Stimulated activated CD4-positive, alpha-beta T cell treated with anti-CD3 and anti-CD28 coated beads, Interleukin-2, amount 100 ng/mL, for 48 hours (primary cell): ENCODE results near the gene IFIT2.

ENCODE experiments used
- DNase-seq, 2 donors: peaks; one replicate each; pipeline ENCODE4 v3.0.0-alpha.2; 2020

IFIT2 gene

DNA sequence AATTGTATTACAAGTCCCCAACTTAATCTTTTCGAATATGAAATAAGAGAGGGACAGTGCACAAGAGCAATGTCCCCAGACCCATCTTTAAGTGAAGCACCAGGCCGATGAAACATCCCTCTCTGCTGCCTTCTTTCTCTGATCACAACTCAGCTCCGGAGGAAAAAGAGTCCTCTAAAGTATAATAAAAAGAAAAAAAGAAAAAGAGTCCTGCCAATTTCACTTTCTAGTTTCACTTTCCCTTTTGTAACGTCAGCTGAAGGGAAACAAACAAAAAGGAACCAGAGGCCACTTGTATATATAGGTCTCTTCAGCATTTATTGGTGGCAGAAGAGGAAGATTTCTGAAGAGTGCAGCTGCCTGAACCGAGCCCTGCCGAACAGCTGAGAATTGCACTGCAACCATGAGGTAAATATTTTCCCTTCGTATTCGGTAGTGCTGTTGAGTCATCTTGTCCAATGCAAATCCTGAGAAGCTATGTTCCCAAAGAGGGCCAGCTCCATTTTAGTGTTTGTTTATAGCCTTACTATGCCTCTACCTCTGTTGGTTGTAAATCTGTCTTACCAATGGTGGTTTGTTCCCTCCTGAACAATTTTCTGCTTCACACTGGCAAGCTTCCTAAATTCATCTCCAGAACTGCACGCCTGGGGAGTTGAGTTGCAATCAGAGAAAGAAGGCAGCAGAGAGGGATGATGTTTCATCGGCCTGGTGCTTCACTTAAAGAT is at the start of gene IFIT2:
TSS of gene IFIT2 (plus strand) at position 326 of the 725 bp plus-strand sequence. CDS start at position 404, 78 bp downstream.
- no peak for DNase-seq

GRCh38 chr10:89252225-89252585 is 49.6 kb upstream of the IFIT2 start:
- DNase-seq, result no peak

DNA sequence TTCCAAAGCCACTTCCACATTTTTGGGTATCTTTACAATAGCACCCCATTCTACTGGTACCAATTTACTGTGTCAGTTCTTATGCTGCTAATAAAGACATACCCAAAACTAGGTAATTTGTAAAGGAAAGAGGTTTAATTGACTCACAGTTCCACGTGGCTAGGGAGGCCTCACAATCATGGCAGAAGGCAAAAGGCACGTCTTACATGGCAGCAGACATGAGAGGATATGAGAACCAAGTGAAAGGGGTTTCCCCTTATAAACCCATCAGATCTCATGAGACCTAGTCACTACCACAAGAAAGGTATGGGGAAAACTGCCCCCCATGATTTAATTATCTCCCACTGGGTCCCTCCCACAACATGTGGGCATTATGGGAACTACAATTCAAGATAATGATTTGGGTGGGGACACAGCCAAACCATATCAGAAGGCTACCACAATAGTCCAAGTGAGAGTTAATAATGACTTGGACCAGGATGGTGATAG is 46.7 kb upstream of the IFIT2 start:
- DNase-seq, result peak in 1 of 2 donors; percentile 7

DNA sequence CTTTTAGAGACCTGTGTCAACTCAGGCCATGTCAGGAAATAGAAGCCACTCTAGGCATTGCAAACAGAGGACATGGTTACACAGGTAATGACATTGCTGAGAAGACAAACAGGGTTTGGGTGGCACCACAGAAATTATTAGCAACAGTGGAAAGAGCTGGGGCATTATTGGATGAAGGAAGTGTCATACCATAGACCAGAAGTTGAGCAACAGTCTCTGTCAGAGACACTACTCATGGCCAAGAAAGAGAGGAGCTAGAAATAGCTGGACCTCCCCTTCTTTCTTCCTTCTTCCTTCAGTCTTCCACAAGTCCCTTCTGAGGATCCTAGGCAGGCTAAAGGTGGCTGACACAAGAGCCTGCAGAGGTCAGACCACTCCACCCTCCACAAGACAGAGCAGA is 46.1 kb upstream of the IFIT2 start:
- no peak for DNase-seq

DNA sequence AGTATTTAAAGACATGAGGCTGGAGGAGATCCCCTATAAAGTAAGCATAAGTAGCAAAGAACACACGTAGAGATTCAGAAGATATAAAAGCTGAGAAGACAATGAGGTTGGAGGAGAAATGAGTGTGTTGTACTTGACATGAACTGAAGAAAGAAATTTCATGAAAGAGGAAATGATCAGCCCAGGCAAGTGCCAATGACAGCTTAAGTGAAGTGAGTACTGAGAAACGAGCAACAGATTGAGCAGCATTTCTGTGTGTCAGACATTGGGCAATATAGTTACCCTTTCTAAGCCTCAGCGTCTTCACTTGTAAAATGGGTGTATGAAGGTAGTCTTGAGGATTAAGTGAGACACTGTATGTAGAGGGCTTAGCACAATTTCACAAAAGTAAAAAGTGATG is 45.5 kb upstream of the IFIT2 start:
- no peak for DNase-seq

DNA sequence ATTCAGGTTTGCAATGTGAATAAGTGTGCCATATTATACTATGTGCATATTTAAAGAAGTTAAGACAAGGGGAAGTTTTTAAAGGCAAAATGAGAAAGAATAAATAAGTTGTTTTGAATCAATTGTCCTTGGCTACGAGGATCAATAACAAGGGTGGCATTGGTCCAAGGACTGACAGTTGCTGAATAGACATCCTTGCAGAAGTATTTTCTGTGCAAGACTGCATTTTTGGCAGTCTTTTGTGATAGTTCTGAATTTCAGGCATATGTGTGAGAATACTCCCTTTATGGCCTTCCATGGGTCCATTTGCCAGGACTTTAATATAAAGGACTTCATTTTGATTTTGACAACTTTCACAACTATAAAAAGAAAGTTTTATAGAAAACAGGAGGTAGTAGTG is 44.9 kb upstream of the IFIT2 start:
- DNase-seq, result no peak

DNA sequence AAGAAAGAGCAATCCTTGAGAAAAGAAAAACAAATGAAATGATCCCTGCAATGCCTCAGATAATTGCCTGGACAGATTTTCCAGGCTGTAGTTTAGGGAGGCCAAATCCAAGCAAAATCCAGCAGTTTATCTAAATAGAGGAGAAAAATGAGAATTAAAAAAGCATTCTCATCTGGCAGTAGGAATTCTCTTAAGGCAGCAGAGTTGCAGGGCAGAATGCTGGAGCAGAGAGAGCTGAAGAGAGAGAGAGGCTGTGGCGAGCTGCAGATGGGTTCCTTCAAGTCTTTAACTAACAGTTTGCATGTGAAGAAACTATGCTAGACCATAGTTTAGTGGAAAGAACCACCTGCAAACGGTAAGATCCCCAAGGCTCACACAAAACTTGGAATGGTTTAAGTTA is 44.3 kb upstream of the IFIT2 start:
- DNase-seq, result no peak

- DNase-seq, result no peak
These were observed 43.0 kb upstream of the IFIT2 start for GRCh38 chr10:89258881-89259280.

DNA sequence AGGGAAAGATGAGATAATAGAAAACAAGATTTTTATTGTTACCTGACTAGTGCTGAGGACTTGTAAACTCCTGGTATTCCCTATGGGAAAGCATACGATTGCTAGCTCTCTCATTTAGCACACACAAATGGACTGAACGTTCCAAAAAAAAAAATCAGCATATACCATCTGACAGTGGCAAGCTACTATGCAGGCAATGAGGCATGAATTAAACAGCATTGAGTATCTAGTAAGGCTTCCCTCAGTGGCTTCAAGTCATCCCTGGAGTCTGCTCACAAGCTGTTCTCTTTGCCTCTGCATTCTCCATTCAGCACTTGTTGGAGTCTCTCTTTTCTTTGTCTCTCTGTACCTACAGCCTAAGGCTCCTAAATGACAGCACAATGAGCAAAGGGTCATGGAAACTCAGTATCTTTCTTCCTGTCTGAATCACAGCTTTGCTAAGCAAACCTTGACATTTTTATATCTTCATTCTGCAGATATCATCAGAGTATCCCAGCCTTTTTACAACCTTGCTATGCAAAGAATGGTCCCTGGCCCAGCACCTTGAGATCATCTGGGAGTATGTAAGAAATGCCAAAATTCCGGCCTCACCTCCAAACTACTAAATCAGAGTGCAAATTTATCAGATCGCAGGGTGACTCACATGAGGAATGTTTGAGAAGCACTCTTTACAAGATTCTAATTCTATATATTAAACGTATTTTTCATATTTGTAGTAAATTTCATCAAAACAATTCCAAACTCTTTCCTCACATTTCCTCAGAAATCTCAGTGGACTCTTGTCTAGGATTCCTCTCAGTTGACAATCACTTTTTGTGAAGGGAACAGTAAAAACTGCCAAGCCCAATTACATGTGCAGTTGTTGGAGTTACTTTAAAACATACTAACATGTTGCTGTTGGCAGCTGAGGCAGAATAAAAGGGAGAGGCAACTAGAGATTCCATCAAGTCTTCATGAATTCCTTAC is 39.5 kb upstream of the IFIT2 start:
- no peak for DNase-seq

DNA sequence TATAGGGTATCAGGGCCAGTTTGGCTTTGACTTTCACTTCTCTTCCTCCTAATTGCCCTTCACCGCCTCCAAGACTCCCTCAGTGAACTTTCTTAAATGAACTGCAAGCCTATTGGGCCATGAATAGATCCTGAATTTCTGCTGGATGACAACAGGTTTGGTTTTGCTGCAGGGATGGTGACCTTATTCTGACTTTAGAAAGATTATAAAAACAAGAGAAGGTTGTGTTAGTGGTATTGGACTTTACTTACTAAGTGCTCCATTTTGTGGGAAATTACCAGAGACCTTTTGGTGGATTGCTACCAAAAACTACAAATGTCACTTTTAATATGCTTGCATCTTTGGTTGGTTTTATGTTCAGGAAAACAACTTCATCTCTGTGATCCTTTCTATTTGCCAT is 38.8 kb upstream of the IFIT2 start:
- no peak for DNase-seq

DNA sequence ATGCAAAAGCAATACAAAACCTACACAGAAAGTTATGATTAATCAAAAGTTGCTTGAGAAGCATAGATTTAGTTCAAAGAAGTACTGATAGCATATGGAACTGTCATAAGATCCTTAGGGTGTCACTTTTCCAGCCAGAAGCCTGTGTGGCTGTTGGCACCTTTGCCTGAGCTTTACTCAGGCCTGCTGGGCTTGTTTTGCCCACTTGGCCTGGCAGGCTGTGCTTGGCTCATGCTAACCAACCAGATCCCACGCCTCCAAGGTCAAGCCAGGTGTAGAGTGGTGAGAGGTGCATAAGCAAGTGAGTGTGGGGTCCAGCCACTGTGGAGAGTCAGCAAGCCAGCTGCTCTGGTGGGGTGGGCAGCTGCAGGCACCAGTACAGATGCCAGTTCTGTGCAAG is 38.3 kb upstream of the IFIT2 start:
- no peak for DNase-seq

- DNase-seq, result no peak
These were observed 35.0 kb upstream of the IFIT2 start for GRCh38 chr10:89266721-89267453.

DNA sequence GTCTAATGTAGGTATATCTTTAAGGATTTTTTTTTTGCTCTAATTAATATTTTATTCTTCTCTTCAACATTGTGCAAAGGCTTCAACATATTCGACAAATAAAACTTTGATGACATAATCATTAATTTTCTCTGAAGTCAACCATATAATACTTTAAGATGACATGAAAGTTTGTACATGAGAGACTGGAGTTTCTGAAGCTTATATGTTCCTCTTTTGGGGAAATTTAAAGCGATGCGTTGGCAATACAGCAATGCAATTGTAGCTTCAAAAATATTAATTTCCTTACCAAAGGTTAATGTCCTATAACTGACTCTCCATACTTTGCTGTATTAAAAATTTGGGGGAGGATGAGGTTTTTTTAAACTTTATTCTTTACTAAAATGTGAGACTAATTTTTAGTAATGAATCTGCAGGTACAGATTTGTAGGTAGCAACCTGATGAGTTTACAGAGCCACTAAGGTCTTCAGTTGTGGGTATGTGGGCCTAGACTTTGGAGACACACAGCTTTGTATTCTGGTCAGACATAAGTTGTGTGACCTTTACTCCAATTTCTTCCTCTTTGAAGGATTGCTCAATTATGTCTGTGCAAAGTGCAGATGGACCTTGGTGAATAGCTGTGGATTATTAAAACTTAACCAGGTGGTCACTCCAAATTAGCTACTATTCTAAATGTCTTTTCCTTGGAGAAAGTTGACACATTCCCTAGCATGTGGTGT is 32.3 kb upstream of the IFIT2 start:
- no peak for DNase-seq

DNA sequence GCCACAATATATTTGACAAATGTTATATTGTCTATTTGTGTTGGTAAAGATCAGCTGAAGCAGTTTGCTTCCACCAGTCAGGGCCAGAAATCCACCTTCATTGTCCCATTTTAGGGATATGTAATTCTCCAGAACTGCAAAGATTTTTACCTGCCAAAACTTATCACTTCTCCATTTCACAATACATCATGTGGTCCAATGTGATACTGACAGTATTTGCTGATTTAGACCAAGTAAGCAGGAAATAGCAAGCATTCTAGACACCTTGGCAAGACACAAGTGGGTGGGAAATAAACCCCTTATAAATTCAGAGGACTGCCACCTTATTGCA is 31.7 kb upstream of the IFIT2 start:
- DNase-seq, result no peak

DNA sequence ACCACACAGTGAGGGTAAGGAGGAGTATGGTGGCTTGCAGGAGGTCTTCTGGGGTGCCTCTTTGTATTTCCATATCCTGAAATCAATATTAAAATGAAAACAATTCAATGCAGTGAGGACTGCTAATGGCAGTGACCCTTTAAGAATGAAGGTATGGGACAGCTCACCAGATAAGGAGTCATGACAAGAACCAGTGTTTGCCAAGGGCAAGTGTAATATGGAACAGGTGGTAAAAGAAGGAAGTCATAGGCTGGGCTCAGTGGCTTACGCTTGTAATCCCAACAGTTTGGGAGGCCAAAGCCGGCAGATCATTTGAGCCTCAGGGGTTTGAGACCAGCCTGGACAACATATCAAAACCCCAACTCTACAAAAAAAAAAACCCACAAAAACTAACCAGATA is 30.3 kb upstream of the IFIT2 start:
- no peak for DNase-seq

DNA sequence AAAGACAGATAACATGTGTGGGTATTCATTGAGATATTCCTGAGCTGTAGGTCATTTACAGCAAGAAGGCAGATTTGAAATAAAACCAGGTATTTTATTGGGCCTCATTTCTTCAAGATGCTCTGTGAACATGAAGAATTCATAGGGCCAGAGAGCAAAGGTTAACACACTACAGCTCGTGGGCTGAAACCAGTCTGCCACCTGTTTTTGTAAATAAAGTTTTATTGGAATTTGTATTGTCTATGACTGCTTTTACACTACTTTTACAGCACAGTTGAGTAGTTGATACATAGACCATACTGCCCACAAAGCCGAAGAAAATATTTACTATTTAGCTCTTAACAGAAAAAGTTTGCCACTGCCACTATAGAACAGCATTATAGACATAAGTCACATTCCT is 28.2 kb upstream of the IFIT2 start:
- no peak for DNase-seq

GRCh38 chr10:89274928-89275327 is 26.9 kb upstream of the IFIT2 start:
- DNase-seq, result no peak

GRCh38 chr10:89275383-89275782 is 26.5 kb upstream of the IFIT2 start:
- no peak for DNase-seq

DNA sequence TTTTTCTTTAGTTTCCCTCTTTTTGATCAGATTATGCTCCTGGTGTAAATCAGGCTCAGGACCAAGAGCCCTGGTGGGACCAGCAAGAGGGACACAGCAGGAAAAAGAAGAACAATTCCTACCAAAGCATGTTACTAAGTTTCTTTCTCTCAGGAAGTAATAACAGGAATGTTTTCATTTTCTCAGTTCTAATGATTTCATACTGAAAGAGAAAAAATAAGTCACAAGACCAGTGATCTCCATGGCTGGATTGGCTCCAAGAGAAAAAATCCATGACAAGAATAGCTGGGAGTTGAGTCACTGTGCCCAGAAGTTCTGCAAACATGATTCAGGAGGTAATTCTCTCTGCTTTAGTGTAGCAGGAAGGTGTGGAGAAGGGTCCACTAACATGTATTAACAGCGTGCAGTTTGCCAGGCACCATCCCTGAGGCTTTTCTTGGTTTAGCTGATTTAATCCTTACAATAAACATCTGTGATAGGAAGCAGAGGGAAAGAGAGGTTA is 23.8 kb upstream of the IFIT2 start:
- DNase-seq, result no peak

DNA sequence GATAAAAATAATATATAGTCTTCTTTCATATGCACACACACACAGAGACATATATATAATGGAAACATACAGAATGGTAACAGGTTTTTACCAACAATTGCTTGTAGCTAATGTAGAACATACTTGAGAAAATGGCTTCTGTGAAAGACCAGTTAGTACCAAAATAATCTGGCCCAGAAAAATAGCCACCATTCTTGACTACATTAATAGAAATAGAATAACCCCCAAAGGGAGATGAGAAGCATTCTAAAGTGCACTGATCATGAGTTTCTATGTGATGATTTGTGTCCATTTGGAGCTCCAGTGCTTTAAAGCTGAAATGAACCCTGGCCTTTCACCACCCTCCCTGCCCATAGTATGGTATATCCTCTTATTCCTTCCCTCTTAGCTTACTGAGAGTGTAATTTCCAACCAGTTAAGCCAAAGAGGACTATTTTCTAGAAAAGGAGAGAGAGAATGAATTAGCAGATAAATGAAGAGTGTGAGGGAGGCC is 22.9 kb upstream of the IFIT2 start:
- DNase-seq, result no peak

DNA sequence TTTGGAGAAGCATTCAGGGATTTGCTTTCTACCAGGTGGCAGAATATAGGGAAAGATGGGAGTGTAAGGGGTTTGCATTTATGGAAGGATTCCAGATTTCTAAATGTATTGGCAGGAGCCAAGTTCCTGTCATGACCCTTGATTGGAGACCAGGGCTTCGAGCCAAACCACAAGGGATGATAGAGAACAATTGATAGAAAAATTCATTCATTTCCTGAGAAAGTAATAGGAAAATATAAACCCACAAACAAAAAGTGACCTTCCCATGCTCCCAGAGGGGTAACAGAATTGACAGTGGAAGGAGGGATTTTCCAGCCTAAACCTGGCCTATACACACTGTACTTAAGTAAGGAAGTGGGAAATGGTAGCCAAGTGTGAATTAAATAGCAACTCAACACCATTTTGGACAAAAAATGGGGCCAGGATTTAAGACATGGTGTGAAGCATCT is 22.4 kb upstream of the IFIT2 start:
- DNase-seq, result no peak

DNA sequence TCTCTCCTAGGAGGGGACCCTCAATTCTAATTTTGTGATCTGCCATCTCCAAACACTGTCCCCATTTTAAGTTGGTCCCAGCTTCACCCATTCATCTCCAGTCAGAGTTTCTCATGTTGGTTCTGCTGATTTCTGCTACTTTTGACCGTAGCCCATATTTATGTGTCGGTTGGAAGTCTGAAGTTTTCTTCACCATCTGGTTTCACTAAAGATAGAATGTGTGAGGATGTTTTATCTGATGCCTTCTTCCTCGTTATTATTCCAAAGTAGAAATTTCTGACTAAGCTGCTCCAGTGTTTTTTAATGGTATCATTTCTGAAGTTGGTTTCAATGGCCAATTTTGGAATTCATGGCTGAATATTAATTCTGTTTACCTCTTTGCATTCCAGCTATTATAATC is 21.3 kb upstream of the IFIT2 start:
- DNase-seq, result no peak
